Neuronal stem cell (in vitro differentiated cells): ENCODE results near the gene ZSWIM6.

Experiments used
- DNase-seq: peaks from one replicate; pipeline ENCODE4 v3.0.0-alpha.2; 2013; ENCODE audit warnings: low spot score
- H2AFZ ChIP-seq: one replicate; pipeline ENCODE4 v1.6.1; 2013; ENCODE audit warnings: mild to moderate bottlenecking, low read length, inconsistent platforms
- H2AK5ac ChIP-seq: 2 replicates; pipeline ENCODE4 v1.6.1; 2013; ENCODE audit warnings: low read depth, mild to moderate bottlenecking, inconsistent platforms, low read length, moderate library complexity, mixed read lengths
- H2BK120ac ChIP-seq: 2 replicates; pipeline ENCODE4 v1.6.1; 2013; ENCODE audit warnings: low read depth, mild to moderate bottlenecking, inconsistent platforms, low read length, moderate library complexity, mixed read lengths
- H2BK12ac ChIP-seq: one replicate; pipeline ENCODE4 v1.6.1; 2013; ENCODE audit warnings: low read length, inconsistent platforms
- H2BK15ac ChIP-seq: 2 replicates; pipeline ENCODE4 v1.6.1; 2013; ENCODE audit warnings: mild to moderate bottlenecking, low read length, inconsistent platforms, mixed read lengths
- H2BK5ac ChIP-seq: one replicate; pipeline ENCODE4 v1.6.1; 2013; ENCODE audit warnings: inconsistent platforms, mild to moderate bottlenecking, low read length, moderate library complexity
- H3K14ac ChIP-seq: one replicate; pipeline ENCODE4 v1.6.1; 2013; ENCODE audit warnings: low read length, inconsistent platforms
- H3K18ac ChIP-seq: 2 replicates; pipeline ENCODE4 v1.6.1; 2013; ENCODE audit warnings: low read length, inconsistent platforms
- H3K23ac ChIP-seq: 2 replicates; pipeline ENCODE4 v1.6.1; 2013; ENCODE audit warnings: low read depth, mild to moderate bottlenecking, mixed read lengths, low read length, inconsistent platforms; ENCODE audit not compliant: poor library complexity
- H3K27ac ChIP-seq: replicated peaks from 3 replicates; pipeline ENCODE4 v1.5.1; 2013; ENCODE audit warnings: low read length, inconsistent platforms
- H3K27me3 ChIP-seq, 3 experiments: 2 replicates each; pipeline ENCODE4 v1.6.1; 2013; ENCODE audit warnings: low read length in 3 of 3, mild to moderate bottlenecking in 2 of 3, inconsistent platforms in 1 of 3, low read depth in 1 of 3, mixed read lengths in 1 of 3, moderate library complexity in 1 of 3; ENCODE audit not compliant: control insufficient read depth in 3 of 3, insufficient read depth in 3 of 3
- H3K36me3 ChIP-seq, 2 donors: replicated peaks in 1 of 2; 2 replicates each; pipeline ENCODE4 v1.6.1; 2013; ENCODE audit warnings: low read length in 2 of 2; ENCODE audit not compliant: control insufficient read depth in 2 of 2, insufficient read depth in 2 of 2
- H3K4ac ChIP-seq: 2 replicates; pipeline ENCODE4 v1.6.1; 2013; ENCODE audit warnings: inconsistent platforms, mild to moderate bottlenecking, low read length, moderate library complexity
- H3K4me1 ChIP-seq, 2 donors: 1 replicate in 1 of 2; 2 replicates in 1 of 2; pipeline ENCODE4 v1.6.1; 2013; ENCODE audit warnings: low read length in 2 of 2, low read depth in 1 of 2; ENCODE audit not compliant: control insufficient read depth in 2 of 2, insufficient read depth in 1 of 2
- H3K4me2 ChIP-seq: one replicate; pipeline ENCODE4 v1.6.1; 2013; ENCODE audit warnings: mild to moderate bottlenecking, low read length, inconsistent platforms; ENCODE audit not compliant: insufficient read depth, poor library complexity, severe bottlenecking
- H3K4me3 ChIP-seq, 2 donors: 2 replicates each; pipeline ENCODE4 v1.5.1; 2013; ENCODE audit warnings: low read length in 2 of 2, mild to moderate bottlenecking in 2 of 2, inconsistent platforms in 1 of 2, moderate library complexity in 1 of 2
- H3K79me1 ChIP-seq: one replicate; pipeline ENCODE4 v1.6.1; 2013; ENCODE audit warnings: low read depth, mild to moderate bottlenecking, inconsistent platforms, low read length, moderate library complexity
- H3K9ac ChIP-seq: one replicate; pipeline ENCODE4 v1.6.1; 2013; ENCODE audit warnings: mild to moderate bottlenecking, low read depth, low read length, inconsistent platforms; ENCODE audit not compliant: poor library complexity
- H3K9me3 ChIP-seq, 2 donors: replicated peaks in 1 of 2; 2 replicates each; pipeline versions ENCODE3 to v1.6.1; 2013; ENCODE audit warnings: low read length in 2 of 2, mild to moderate bottlenecking in 2 of 2, inconsistent platforms in 1 of 2, low read depth in 1 of 2, mixed read lengths in 1 of 2, moderate library complexity in 1 of 2; ENCODE audit not compliant: control insufficient read depth in 2 of 2, insufficient read depth in 1 of 2
- H4K8ac ChIP-seq: one replicate; pipeline ENCODE4 v1.6.1; 2013; ENCODE audit warnings: low read depth, mild to moderate bottlenecking, inconsistent platforms, low read length, moderate library complexity
- H4K91ac ChIP-seq: one replicate; pipeline ENCODE4 v1.6.1; 2013; ENCODE audit warnings: low read length, low read depth, mild to moderate bottlenecking, inconsistent platforms; ENCODE audit not compliant: poor library complexity
- WGBS, 2 donors: extraction: QIAGEN DNeasy Blood & Tissue Kit; methylation state at CpG; one replicate each; pipeline ENCODE4 v1.1.7; 2013; ENCODE audit warnings: missing lambda C conversion rate in 2 of 2, mixed read lengths in 1 of 2; ENCODE audit not compliant: insufficient read length in 2 of 2, insufficient replicate concordance in 1 of 2; ENCODE audit errors: extremely low coverage in 2 of 2; 5-methylcytosine and 5-hydroxymethylcytosine counted together

Gene ZSWIM6

GRCh38 chr5:61536922-61537321 is 204.9 kb downstream of the ZSWIM6 start:
- no peak overlapping the region for H4K91ac ChIP-seq
- no peaks in the 10 kb centered on the region for H3K27me3 ChIP-seq
- no peak overlapping the region for H2BK15ac ChIP-seq
- H3K79me1 ChIP-seq, result no peaks in the 10 kb centered on the region
- H3K18ac ChIP-seq, result no peak overlapping the region
- no peak overlapping the region for H3K27ac ChIP-seq
- H2BK5ac ChIP-seq, result no peak overlapping the region
- H3K36me3 ChIP-seq, result peaks cover 23 to 100% of the 10 kb centered on the region in 2 donors
- no peak overlapping the region for H2BK12ac ChIP-seq
- H2AFZ ChIP-seq, result no peak overlapping the region
- H2BK120ac ChIP-seq, result no peak overlapping the region
- no peak overlapping the region for H2AK5ac ChIP-seq
- peaks cover 7 to 45% of the 10 kb centered on the region in 2 donors for H3K9me3 ChIP-seq
- DNase-seq, result no peak
- H3K9ac ChIP-seq, result no peak overlapping the region
- no peak overlapping the region for H3K23ac ChIP-seq
- no peak overlapping the region for H3K4ac ChIP-seq
- no CpG with 5 or more reads among the region's 1 CpG for WGBS, 2 donors
- no peak overlapping the region for H3K4me2 ChIP-seq
- H3K4me3 ChIP-seq, result no peak overlapping the region
- no peak overlapping the region for H3K14ac ChIP-seq
- H3K4me1 ChIP-seq, result no peaks in the 10 kb centered on the region
- H4K8ac ChIP-seq, result no peak overlapping the region

- Histone ChIP-seq H3K23ac (no peak overlapping the region), H2BK12ac (no peak overlapping the region), H3K4me2 (no peak overlapping the region), H3K9ac (no peak overlapping the region), H2BK5ac (no peak overlapping the region), H4K8ac (no peak overlapping the region), H3K9me3 (peaks cover 10 to 45% of the 10 kb centered on the region in 2 donors), H2BK15ac (no peak overlapping the region), H3K4me3 (no peak overlapping the region), H3K4ac (no peak overlapping the region), H3K14ac (no peak overlapping the region), H2BK120ac (no peak overlapping the region), H3K18ac (no peak overlapping the region), H3K27me3 (no peaks in the 10 kb centered on the region), H3K4me1 (no peaks in the 10 kb centered on the region), H3K36me3 (peaks cover 34 to 100% of the 10 kb centered on the region in 2 donors), H3K27ac (no peak overlapping the region), H2AFZ (no peak overlapping the region), H4K91ac (no peak overlapping the region), H3K79me1 (no peaks in the 10 kb centered on the region), H2AK5ac (no peak overlapping the region)
- no peak for DNase-seq
- WGBS, 2 donors, result no CpG with 5 or more reads among the region's 5 CpGs
Measured at GRCh38 chr5:61538722-61539501, 206.9 kb downstream of the ZSWIM6 start.

GRCh38 chr5:61549530-61549929 is 217.5 kb downstream of the ZSWIM6 start:
- Histone ChIP-seq H4K91ac (no peak overlapping the region), H2BK15ac (no peak overlapping the region), H3K27ac (no peak overlapping the region), H3K23ac (no peak overlapping the region), H2BK120ac (no peak overlapping the region), H3K18ac (no peak overlapping the region), H3K4me1 (no peaks in the 10 kb centered on the region), H2BK5ac (no peak overlapping the region), H2BK12ac (no peak overlapping the region), H3K4ac (no peak overlapping the region), H3K14ac (no peak overlapping the region), H3K36me3 (peaks cover 2 to 48% of the 10 kb centered on the region in 2 donors), H3K79me1 (no peaks in the 10 kb centered on the region), H3K9me3 (peaks cover 0 to 6% of the 10 kb centered on the region in 2 donors), H3K4me3 (no peak overlapping the region), H2AK5ac (no peak overlapping the region), H3K27me3 (no peaks in the 10 kb centered on the region), H2AFZ (no peak overlapping the region), H3K4me2 (no peak overlapping the region), H3K9ac (no peak overlapping the region), H4K8ac (no peak overlapping the region)
- no CpG with 5 or more reads among the region's 3 CpGs for WGBS, 2 donors
- DNase-seq, result no peak

GRCh38 chr5:61551637-61552313 is 219.7 kb downstream of the ZSWIM6 start:
- Histone ChIP-seq H2BK15ac (no peak overlapping the region), H3K9ac (no peak overlapping the region), H4K91ac (no peak overlapping the region), H2BK120ac (no peak overlapping the region), H3K4me2 (no peak overlapping the region), H3K4ac (no peak overlapping the region), H3K4me3 (no peak overlapping the region), H3K23ac (no peak overlapping the region), H3K9me3 (peaks cover 0 to 9% of the 10 kb centered on the region in 2 donors), H2BK12ac (no peak overlapping the region), H3K79me1 (no peaks in the 10 kb centered on the region), H4K8ac (no peak overlapping the region), H2AK5ac (no peak overlapping the region), H2BK5ac (no peak overlapping the region), H3K36me3 (peaks cover 0 to 26% of the 10 kb centered on the region in 2 donors), H3K4me1 (no peaks in the 10 kb centered on the region), H3K27me3 (no peaks in the 10 kb centered on the region), H2AFZ (no peak overlapping the region), H3K18ac (no peak overlapping the region), H3K14ac (no peak overlapping the region), H3K27ac (no peak overlapping the region)
- no peak for DNase-seq
- WGBS, 2 donors, result no CpG with 5 or more reads among the region's 5 CpGs
